Hematopoietic multipotent progenitor cell treated with erythropoietin and hydrocortisone succinate and interleukin-3 and kit ligand, for 8 days (in vitro differentiated cells): ENCODE measurements around the gene DNAAF1.

Experiments used
- DNase-seq: peaks from one replicate; pipeline ENCODE4 v3.0.0-alpha.2; 2015

DNAAF1 gene

GRCh38 chr16:84161801-84162200, 16.7 kb downstream of the DNAAF1 start:
- DNase-seq, result no peak

DNA sequence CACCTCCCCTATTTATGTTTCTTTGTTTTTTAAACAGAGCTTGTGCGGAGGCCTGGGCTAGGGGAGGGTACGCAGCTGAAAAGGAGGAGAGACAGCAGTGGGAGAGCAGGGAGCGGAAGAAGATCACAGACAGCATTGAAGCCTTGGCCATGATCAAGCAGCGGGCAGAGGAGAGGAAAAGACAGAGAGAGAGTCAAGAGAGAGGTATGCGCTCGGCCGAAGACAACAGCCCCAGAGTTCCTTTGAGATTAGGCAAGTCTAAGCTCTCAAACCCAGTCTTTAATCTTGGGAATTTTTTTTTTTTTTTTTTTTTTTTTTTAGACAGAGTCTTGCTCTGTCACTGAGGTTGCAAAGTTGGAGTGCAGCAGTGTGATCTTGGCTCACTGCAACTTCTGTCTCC, 20.6 kb downstream of the DNAAF1 start:
- no peak for DNase-seq

DNA sequence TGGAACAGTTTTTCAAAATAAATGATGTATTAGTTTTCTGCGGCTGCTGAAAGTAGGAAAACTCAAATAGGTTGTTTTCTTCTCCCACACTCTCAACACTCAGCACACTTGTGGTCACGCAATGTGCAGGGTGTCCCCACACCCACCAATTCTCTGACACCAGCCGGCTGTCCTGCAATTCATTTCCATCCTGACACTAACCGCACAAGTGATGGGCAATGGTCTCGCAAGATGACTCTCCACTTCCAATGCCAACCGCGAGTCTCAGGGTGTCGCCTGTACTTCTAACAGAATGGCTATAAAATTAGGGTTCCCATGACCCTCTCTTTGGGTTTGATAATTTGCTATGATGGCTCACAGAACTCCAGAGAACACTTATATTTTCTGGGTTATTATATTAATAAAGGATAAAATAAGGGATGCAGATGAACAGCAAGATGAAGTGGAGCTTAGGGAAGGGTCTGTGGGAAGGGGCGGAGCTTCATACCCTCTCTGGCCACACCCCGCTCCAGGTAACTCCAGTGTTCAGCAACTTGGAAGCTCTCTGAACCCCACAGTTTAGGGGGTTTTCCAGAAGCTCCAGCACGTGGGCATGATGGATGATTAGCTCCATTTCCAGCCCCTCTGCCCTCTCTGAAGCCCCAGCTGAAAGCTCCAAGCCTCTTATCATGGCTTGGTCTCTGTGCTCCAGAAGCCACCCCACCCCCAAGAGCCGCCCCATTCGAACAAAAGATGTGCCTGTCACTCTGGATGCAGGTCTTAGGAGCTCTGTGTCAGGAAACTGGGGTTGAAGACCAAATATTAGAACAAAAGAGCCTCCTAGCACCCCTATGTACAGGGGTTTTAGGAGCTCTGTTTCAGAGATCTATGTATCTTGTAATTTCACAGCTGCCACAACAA, 21.9 kb downstream of the DNAAF1 start:
- DNase-seq, result no peak

DNA sequence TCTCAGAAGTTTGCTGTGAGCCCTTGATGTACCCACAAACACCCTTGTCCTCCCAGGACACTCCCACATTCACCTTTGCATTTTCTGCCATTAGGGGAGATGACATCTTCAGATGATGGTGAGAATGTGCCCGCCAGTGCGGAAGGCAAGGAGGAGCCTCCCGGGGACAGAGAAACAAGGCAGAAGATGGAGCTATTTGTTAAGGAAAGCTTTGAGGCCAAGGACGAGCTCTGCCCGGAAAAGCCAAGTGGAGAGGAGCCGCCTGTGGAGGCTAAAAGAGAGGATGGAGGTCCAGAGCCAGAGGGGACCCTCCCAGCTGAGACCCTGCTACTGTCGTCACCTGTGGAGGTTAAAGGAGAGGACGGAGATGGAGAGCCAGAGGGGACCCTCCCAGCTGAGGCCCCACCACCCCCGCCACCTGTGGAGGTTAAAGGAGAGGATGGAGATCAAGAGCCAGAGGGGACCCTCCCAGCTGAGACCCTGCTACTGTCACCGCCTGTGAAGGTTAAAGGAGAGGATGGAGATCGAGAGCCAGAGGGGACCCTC, 24.7 kb downstream of the DNAAF1 start:
- no peak for DNase-seq

GRCh38 chr16:84174396-84174795, 29.3 kb downstream of the DNAAF1 start:
- DNase-seq, result no peak

- DNase-seq, result peak; percentile 53
Measured at GRCh38 chr16:84175350-84176081, 30.4 kb downstream of the DNAAF1 start.

GRCh38 chr16:84176192-84177053, 31.3 kb downstream of the DNAAF1 start:
- no peak for DNase-seq

- DNase-seq, result no peak
Measured at GRCh38 chr16:84177741-84178073, 32.6 kb downstream of the DNAAF1 start.

DNA sequence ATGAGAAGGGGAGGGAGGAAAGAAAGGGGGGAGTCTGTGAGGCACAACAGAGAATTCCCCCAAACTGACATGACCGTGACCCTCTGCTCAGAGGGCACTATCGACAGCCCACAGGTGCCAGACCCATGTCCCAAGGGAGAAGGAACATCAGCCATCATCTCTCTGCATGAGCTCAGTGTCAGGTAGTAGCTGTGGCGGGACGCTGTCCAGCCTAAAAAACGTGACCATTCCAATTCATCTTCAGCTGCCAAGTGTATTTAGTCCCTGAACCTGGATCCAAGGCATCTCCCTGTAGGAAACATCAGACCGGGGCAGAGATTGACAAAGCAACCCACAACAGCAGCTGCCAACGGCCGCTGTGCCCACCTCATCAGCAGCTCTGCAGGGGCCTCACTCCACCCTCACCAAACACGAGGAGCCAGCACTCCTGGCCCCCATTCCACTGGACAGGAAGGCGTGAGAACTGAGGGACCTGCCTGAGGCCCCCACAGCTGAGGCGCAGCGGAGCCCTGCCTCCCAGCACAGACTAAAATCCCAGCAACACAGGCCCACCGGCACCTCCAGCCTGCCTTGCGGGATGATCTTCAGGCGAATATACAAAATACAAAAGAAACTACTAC, 33.1 kb downstream of the DNAAF1 start:
- DNase-seq, result no peak

- DNase-seq, result no peak
Measured at GRCh38 chr16:84178892-84179611, 33.9 kb downstream of the DNAAF1 start.

GRCh38 chr16:84179612-84180320, 34.7 kb downstream of the DNAAF1 start:
- DNase-seq, result no peak

DNA sequence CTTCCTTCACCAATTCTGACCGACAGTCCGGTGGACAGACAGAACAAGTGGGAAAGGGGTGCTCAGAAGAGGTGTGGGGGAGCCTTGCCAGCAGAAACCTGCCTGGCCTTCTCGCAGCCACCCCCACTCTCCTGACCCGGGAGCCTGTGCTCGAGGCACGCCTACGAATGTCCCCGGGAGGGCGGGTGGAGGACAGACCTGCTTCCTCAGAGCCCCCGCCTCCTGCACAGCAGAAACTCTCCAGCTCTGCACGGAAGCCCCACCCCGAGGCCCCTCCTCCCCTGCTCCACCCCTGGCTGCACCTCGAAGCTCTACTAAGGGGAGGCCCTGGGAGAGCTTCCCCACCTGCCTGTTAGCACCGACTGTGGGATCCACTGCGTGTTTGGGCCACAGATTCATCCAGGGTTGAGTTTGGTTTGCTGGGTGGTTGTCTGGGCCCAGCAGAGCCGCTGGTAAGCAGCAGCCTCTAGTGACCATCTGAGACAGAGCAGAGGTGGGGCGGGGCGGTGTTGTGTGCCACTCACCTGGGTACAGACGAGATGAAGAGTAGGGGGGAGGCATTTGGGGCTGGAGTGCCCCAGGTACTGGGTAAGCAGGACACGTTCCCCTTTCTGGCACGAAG, 35.5 kb downstream of the DNAAF1 start:
- no peak for DNase-seq

GRCh38 chr16:84181144-84181915, 36.2 kb downstream of the DNAAF1 start:
- no peak for DNase-seq

DNA sequence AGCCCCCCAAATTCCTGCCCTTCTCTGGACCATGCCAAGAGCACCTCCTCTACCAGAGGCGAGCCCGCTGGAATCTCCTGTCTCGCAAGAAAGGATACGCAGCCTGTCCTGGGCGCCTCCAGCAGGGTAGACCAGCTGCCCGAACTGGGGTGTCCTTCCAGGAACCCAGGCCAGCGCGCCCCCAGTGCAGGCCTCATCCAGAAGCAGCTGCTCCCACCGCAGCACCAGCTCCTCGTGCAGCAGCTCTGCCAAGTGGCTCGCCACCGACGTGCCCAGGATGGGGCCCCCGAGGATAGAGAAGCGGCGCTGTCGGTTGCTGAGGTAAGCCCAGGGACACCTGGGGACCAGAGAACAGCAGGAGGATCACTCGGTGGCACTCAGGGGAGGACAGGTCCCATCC, 37.0 kb downstream of the DNAAF1 start:
- no peak for DNase-seq

DNA sequence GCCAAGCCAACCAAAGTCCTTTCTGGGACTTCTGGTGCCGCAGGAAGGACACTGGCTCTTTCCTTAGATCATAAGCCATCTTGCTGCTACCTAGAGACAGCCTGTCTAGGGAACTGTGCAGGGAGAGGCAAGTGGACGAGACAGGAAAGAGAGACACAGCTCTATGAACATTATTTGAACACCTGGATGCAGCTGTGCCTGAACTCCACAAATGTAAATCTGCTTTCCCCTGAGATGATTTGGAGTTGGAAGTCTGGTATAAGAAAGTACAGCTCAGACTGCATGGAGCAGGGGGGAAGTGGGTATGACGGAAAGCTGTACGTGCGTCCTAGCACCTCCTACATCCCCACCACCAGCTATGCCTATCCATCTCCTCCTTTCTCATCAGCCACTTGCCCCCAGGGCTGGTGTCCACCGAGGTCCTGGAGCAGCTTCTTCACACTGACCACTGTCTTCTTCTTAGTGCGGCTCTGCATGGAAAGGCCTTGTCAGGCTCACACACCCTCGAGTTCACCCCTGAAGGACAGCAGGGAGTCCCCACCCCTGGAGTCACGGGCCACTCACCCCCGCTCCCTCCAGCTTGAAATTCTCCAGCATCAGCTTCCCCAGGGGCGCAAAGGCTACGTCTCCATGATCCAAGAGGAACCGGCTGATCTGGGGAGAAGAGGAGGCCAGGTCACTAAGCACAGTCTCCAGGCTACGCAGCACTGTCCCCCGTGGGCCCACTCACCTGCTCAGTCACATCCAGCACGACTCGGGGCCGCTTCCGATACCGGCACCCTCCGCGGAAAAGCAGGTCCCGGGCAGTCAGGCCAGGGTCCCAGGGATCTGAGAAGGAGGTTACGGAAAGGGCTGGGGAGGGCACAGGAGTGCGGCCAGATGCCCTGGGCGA, 37.8 kb downstream of the DNAAF1 start:
- no peak for DNase-seq

DNA sequence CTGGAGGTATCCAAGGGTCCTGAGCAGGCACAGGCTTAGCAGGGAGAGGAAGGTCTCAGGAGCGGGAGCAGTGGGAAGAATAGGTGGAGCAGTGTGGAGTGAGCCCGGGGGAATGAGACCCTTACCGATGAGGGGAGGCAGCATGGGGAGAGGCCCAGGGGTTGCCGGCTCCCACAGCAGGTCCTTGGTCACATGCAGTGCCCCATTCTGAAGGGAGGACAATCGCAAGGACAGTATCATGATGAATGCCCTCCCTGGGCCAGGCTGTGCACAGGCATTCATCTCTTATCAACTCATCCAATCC, 38.4 kb downstream of the DNAAF1 start:
- DNase-seq, result no peak

DNA sequence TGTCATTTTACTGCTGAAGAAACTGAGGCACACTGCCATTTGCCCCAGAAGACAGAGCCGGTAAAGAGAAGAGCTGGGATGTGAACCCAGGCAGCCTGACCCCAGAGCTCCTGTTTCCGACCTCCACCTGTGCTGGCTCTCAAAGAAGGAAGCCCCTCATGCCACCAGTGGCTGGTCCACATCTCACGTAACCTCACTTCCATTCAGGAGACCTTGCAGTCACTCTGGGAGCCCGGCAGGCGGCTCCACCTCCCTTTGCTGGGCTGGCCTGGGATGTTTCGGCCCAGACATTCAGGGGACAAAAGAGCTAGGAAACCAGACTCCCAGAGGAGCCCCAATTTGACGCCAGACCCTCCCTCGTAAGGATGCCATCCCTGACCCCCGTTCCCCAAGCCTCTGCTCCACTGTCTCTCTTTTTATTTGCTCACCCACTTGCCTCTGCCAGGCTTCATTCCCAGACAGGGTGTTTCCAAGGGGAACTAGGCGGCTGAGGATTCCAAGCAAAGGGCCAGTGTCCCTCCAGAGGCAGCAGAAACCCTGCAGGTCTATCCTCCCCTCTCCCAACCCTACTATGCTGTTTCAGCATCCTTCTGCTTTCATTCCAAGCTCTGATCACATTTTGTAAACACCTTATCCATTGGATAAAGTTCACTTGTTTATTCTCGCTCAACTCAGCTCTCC, 38.9 kb downstream of the DNAAF1 start:
- no peak for DNase-seq

- DNase-seq, result no peak
Measured at GRCh38 chr16:84184775-84185174, 39.7 kb downstream of the DNAAF1 start.
